ENCODE data around the gene NAA38.
"Not testable (repeated sequence)": the region's sequence is repeated elsewhere in the genome, so short reads cannot be mapped to it uniquely, and the experiment has no call there.

Gene NAA38

GRCh38 chr17:7882068-7882467 lies 24.7 kb upstream of the NAA38 start:
- DNase-seq (ENCODE audit: low spot score): no peak

- DNase-seq (ENCODE audit: low spot score): peak; percentile 38
Observed at GRCh38 chr17:7881276-7882054, 24.1 kb upstream of the NAA38 start.

GRCh38 chr17:7880076-7880868 lies 22.9 kb upstream of the NAA38 start:
- DNase-seq (ENCODE audit: low spot score): no peak

DNA sequence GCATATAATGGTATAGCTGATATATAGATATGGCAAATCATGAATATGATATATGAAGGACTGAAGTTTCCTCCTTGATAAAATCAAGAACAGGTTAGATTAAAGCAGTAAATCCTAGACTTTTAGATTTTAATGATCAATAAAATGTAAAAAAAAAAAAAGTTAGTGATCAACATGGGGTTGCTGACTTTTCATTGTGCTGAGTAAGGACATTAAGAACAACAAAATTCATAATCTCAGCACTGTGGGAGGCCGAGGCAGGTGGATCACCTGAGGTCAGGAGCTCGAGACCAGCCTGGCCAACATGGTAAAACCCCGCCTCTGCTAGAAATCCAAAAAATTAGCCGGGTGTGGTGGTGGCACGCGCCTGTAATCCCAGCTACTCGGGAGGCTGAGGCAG lies 20.9 kb upstream of the NAA38 start:
- no peak for DNase-seq (ENCODE audit: low spot score)

- no peak for DNase-seq (ENCODE audit: low spot score)
Observed at GRCh38 chr17:7875804-7876370, 18.5 kb upstream of the NAA38 start.

DNA sequence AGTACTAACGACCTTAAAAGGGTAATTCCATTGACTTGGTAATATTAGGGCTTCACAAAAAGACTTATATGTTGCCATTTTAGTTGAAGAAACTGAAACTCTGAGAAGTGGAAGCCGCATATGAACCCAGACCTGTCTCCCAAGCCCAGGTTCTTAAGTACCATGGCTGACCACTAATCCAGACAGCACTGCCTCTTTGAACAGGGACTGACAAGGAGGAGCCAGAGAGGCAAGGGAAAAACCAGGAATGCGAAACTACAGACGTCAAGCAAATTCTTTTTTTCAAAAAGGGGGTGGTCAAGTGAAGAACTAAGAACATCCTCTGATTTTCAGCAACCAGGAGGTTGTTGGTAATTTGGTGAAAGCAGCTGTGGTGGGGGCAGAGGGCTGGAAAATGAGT lies 15.7 kb upstream of the NAA38 start:
- no peak for DNase-seq (ENCODE audit: low spot score)

GRCh38 chr17:7867881-7868329 lies 10.5 kb upstream of the NAA38 start:
- no peak for DNase-seq (ENCODE audit: low spot score)

DNA sequence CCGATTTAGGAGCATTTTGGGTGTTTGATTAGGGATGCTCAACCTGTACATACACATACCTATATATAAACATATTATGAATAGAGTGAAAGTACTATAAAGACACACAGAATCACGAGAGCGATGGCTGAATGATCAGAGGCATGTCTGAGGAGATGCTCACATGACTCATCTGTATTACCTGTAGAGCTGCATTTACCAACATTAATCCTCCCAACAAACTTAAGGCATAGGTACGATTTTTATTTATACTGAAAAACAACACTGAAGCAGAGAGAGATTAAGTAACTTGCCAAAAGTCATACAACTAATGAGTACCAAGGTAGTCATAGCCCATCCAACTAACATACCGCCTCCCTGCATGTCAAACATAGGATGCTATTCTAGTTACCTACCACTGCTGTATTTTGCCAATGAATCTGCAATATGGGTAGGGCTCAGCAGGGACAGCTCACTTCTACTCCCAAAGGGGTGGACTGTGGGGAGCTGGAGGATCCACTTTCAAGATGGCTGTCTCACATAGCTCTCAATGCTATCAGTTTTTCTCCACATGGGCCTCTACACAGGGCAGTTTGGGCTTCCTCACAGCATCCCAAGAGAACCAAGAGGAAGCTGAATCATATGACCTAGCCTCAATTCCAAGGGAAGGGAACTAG lies 7.8 kb upstream of the NAA38 start:
- no peak for DNase-seq (ENCODE audit: low spot score)

DNA sequence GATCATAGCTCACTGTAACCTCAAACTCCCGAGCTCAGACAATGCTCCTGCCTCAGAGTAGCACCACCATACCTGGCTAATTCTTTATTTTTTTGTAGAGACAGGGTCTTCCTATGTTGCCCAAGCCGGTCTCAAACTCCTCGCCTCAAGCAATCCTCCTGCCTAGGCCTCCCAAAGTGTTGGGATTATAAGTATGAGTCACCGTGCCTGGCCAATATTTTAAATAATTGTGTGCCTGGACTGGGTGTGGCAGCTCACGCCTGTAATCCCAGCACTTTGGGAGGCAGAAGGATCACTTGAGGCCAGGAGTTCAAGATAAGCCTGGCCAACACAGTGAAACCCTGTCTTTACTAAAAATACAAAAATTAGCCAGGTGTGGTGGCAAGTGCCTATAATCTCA lies 7.0 kb upstream of the NAA38 start:
- DNase-seq (ENCODE audit: low spot score): not testable (repeated sequence)

DNA sequence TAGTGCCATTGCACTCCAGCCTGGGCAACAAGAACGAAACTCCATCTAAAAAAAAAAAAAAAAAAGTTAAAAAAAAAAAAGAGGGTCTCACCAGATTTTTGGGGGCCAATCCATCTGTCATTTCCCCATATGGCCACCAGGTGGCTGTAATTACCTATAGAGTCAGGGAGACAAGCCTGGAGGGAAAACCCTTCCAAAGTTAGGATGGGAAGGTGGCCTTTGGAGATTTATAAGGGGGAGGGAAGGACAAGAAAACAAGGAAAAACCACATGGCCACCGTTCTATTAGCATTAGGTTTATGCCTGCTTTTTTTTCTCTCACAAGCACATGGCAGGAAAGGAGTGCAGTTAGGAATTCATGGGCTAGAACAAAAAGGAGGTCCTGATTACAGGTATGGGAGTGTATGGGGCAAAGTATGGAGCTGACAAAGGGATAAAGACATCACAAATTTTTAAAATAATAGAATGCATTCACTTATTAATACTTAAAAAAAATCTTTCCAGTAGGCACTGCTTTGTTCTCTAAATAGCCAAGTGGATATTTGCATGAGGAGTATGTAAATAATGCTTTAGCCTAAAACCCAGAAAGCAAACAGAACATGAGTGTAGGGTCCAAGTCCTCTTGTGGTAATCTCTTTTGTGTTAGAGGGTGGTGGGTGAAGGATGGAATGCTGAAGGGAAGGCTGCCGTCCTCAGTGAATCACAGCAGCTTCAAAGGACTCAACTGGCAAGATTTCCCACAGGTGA lies 5.5 kb upstream of the NAA38 start:
- DNase-seq (ENCODE audit: low spot score): peak; percentile 69

GRCh38 chr17:7859028-7859427 lies 1.7 kb upstream of the NAA38 start:
- DNase-seq (ENCODE audit: low spot score): no peak

GRCh38 chr17:7858522-7858810 lies 1.1 kb upstream of the NAA38 start:
- DNase-seq (ENCODE audit: low spot score): peak; percentile 53

- peak; percentile 96 for DNase-seq (ENCODE audit: low spot score)
Observed at GRCh38 chr17:7857713-7858521, 558 bp upstream of the NAA38 start, which contains the start of gene CYB5D1. Gene CYB5D1, plus strand, starts transcription at chr17:7858003. Its CDS starts 132 bp downstream, at chr17:7858135.

DNA sequence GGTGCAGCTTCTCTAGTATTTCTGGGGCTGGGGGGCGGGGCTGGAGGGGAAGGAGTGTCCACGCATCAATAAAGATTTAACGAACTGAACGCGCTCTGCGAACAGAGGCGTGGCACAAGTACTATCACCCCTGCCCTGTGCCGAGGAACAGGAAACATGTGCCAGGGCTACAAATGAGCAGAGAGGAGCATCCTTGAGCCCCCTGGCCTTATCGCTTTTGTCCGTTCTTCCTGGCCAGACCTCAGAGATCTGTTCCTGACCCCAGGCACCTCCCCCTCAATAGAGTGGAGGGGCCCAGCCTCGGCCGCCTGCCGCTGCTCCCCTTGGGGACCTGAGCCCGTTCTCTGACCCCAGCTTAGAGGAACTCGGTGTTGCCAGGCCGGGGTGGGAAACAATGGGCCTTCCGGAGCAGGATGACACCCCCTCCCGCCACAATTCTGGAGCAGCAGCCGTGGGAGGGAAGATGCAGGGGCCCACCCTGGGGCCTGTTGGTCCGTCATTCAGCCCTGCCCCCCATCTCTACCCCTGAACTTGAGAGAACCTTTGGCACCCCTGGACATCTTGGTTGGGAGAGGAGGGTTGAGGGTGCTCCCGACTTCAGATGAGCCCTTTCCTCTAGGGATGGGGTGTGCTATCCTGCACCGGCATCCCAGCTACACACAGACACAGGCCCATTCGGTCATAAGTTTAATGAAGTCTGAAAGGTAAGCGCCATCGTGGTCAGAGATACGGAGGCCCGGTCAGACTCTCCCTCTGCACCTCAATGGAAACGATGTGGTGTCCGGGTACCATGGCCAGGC lies 1.1 kb downstream of the NAA38 start:
- DNase-seq (ENCODE audit: low spot score): peak; percentile 54

- no peak for DNase-seq (ENCODE audit: low spot score)
Observed at GRCh38 chr17:7855660-7856010, 1.7 kb downstream of the NAA38 start.

DNA sequence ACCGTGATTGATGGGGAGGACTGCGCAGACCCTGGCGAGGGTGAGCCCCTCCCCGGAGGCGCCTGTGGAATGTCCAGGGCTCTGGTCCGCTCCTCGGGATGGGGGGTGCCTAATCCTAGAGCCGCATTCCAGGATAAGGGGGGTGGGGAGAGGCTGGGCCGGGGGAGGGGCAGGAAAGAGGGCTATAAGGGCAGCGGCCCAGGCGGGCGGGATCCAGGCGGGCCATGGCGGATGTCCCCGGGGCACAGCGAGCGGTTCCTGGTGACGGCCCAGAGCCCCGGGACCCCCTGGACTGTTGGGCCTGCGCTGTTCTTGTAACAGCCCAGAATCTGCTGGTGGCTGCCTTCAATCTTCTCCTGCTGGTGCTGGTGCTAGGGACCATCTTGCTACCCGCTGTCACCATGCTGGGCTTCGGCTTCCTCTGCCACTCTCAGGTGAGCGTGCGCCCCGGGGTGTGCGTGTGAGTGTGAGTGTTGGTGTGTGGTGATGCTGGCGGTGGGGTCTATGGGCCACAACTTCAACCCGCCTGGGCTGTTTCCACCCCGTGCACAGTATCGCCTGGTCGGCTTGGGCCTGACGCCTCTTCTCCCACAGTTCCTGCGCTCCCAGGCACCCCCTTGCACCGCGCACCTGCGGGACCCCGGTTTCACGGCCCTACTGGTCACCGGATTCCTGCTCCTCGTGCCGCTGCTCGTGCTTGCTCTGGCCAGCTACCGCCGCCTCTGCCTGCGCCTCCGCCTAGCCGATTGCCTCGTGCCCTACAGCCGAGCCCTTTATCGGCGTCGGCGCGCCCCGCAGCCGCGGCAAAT lies 2.3 kb downstream of the NAA38 start, which contains the start of gene TMEM88:
TMEM88 (plus strand) TSS at position 216 of the 809 bp plus-strand sequence; CDS start at position 225, 9 bp downstream.
- DNase-seq (ENCODE audit: low spot score): no peak

DNA sequence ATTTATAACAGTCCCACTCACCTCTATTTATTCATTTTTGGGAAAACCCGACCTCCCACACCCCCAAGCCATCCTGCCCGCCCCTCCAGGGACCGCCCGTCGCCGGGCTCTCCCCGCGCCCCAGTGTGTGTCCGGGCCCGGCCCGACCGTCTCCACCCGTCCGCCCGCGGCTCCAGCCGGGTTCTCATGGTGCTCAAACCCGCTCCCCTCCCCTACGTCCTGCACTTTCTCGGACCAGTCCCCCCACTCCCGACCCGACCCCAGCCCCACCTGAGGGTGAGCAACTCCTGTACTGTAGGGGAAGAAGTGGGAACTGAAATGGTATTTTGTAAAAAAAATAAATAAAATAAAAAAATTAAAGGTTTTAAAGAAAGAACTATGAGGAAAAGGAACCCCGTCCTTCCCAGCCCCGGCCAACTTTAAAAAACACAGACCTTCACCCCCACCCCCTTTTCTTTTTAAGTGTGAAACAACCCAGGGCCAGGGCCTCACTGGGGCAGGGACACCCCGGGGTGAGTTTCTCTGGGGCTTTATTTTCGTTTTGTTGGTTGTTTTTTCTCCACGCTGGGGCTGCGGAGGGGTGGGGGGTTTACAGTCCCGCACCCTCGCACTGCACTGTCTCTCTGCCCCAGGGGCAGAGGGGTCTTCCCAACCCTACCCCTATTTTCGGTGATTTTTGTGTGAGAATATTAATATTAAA lies 3.1 kb downstream of the NAA38 start:
- DNase-seq (ENCODE audit: low spot score): no peak

GRCh38 chr17:7853691-7854038 lies 3.7 kb downstream of the NAA38 start:
- DNase-seq (ENCODE audit: low spot score): no peak
